ENCODE measurements around the gene PPP2R5C. TPM values are rescaled to one million over a fixed set of nuclear protein-coding genes. Genes with fewer than 3 reads are reported as not detected.

The PPP2R5C gene
- total RNA-seq, 1 donor from 2014 or later = 250 TPM

GRCh38 chr14:101809671-101810514, 48.4 kb downstream of the PPP2R5C start:
- intact Hi-C loops (cut with micrococcal nuclease) = loop anchor here (1.0 to 10.0 kb wide), 12 partner anchors 9 to 1435 kb away; partner anchors contain the start of genes DYNC1H1, PPP2R5C, WDR20 and WDR25

GRCh38 chr14:101810897-101811621, 49.5 kb downstream of the PPP2R5C start:
- intact Hi-C loops (cut with micrococcal nuclease) = loop anchor here (1.0 to 10.0 kb wide), 10 partner anchors 8 to 1436 kb away; partner anchors contain the start of genes DYNC1H1, WDR20, WDR25 and ZNF839

- intact Hi-C loops (cut with micrococcal nuclease) = loop anchor here (5.0 to 10.0 kb wide), 3 partner anchors 325 to 1437 kb away; partner anchors contain the start of genes WDR20, WDR25 and ZNF839
Measured at GRCh38 chr14:101812071-101812470, 50.6 kb downstream of the PPP2R5C start.

- intact Hi-C loops (cut with micrococcal nuclease) = loop anchor here (5.0 to 10.0 kb wide), 3 partner anchors 324 to 1438 kb away; partner anchors contain the start of genes WDR20, WDR25 and ZNF839
Measured at GRCh38 chr14:101813171-101813759, 51.8 kb downstream of the PPP2R5C start.

- intact Hi-C loops (cut with micrococcal nuclease) = loop anchor here (5.0 to 10.0 kb wide), 3 partner anchors 323 to 1439 kb away; partner anchors contain the start of genes WDR20, WDR25 and ZNF839
Measured at GRCh38 chr14:101813833-101814232, 52.3 kb downstream of the PPP2R5C start.

GRCh38 chr14:101814934-101815333, 53.4 kb downstream of the PPP2R5C start:
- intact Hi-C loops (cut with micrococcal nuclease) = loop anchor here (5.0 to 10.0 kb wide), 3 partner anchors 322 to 1440 kb away; partner anchors contain the start of genes WDR20, WDR25 and ZNF839

- intact Hi-C loops (cut with micrococcal nuclease) = loop anchor here (10.0 kb wide), 1 partner anchor 1441 kb away; the partner anchor contains the start of gene WDR25
Measured at GRCh38 chr14:101815994-101816393, 54.5 kb downstream of the PPP2R5C start.

- intact Hi-C loops (cut with micrococcal nuclease) = loop anchor here (10.0 kb wide), 1 partner anchor 1443 kb away; the partner anchor contains the start of gene WDR25
Measured at GRCh38 chr14:101817501-101818001, 56.0 kb downstream of the PPP2R5C start.

GRCh38 chr14:101819251-101819990, 57.9 kb downstream of the PPP2R5C start:
- intact Hi-C loops (cut with micrococcal nuclease) = loop anchor here (1.0 to 10.0 kb wide), 2 partner anchors 9 to 1445 kb away; partner anchors contain the start of gene WDR25

GRCh38 chr14:101820283-101820798, 58.8 kb downstream of the PPP2R5C start:
- intact Hi-C loops (cut with micrococcal nuclease) = loop anchor here (5.0 to 10.0 kb wide), 3 partner anchors 774 to 1753 kb away; partner anchors contain the start of genes EVL and RCOR1

- intact Hi-C loops (cut with micrococcal nuclease) = loop anchor here (5.0 to 10.0 kb wide), 3 partner anchors 773 to 1754 kb away; partner anchors contain the start of genes EVL and RCOR1
Measured at GRCh38 chr14:101821528-101821927, 60.0 kb downstream of the PPP2R5C start.

GRCh38 chr14:101823066-101823465, 61.6 kb downstream of the PPP2R5C start:
- intact Hi-C loops (cut with micrococcal nuclease) = loop anchor here (1.0 to 10.0 kb wide), 6 partner anchors 13 to 1756 kb away; partner anchors contain the start of genes EVL and RCOR1

GRCh38 chr14:101823511-101824120, 62.1 kb downstream of the PPP2R5C start:
- intact Hi-C loops (cut with micrococcal nuclease) = loop anchor here (1.0 to 10.0 kb wide), 6 partner anchors 13 to 1756 kb away; partner anchors contain the start of genes EVL and RCOR1

GRCh38 chr14:101824339-101824727, 62.8 kb downstream of the PPP2R5C start:
- intact Hi-C loops (cut with micrococcal nuclease) = loop anchor here (5.0 to 10.0 kb wide), 3 partner anchors 770 to 1757 kb away; partner anchors contain the start of genes EVL and RCOR1

GRCh38 chr14:101825797-101826196, 64.3 kb downstream of the PPP2R5C start:
- intact Hi-C loops (cut with micrococcal nuclease) = loop anchor here (1.0 to 10.0 kb wide), 10 partner anchors 14 to 1601 kb away; partner anchors contain the start of genes HSP90AA1 and RCOR1

- intact Hi-C loops (cut with micrococcal nuclease) = loop anchor here (10.0 kb wide), 2 partner anchors 768 to 1602 kb away; partner anchors contain the start of gene RCOR1
Measured at GRCh38 chr14:101826351-101826750, 64.8 kb downstream of the PPP2R5C start.

GRCh38 chr14:101827286-101827685, 65.8 kb downstream of the PPP2R5C start:
- intact Hi-C loops (cut with micrococcal nuclease) = loop anchor here (10.0 kb wide), 2 partner anchors 768 to 1602 kb away; partner anchors contain the start of gene RCOR1

- intact Hi-C loops (cut with micrococcal nuclease) = loop anchor here (10.0 kb wide), 2 partner anchors 767 to 1603 kb away; partner anchors contain the start of gene RCOR1
Measured at GRCh38 chr14:101828046-101828445, 66.5 kb downstream of the PPP2R5C start.
